ENCODE data around the gene OAT. TPM values are rescaled to one million over a fixed set of nuclear protein-coding genes. Genes with fewer than 3 reads are reported as not detected.

Gene OAT
- total and polyA plus RNA-seq, 2 donors from 2014 or later = 44.1 to 76.6 TPM

DNA sequence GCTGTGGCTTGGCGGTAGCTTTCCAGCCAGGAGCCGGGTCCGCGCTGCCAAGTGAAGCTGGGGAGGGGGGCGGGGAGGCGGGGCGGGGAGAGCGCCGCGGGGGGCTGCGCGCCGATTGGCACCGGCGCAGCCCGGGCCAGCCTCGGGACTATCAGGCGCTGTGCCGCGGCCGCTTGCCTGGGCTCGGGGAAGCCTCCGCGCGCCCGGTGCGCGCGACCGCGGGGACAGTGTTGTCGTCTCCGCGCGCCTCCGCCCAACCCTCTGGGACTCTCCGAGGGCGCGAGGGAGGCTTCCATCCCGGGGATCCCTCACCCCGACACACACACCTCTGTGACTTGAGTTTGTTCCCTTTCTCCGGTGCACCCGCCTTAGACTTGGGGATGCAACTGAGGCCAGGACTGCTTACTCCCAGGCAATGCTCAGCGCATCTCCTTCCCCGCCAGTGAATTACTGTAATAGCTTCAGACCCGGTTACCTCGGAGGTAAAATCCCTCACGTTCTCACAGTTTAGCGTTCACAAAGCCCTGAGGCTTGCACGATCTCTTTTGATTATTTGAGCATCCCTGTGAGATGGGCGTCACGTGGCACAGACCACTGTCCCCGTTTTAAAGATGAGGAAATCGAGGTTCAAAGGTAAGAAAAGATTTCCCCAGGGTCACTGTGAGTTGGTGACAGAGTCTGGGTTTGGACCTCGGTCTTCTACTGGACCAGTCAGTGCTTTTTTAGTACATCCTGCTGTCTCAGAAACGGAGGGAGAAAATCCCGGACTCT lies 31.5 kb upstream of the OAT start, which contains the start of gene NKX1-2:
Gene NKX1-2, minus strand, starts transcription at position 24 of the 771 bp plus-strand sequence. CDS start 92 bp downstream, outside the sequence.
- peaks cover 0 to 5% (median 0%) of the 10 kb centered on the region in 3 donors for H3K4me1 ChIP-seq (ENCODE audit: control insufficient read depth in 2 of 3, insufficient read depth in 2 of 3, low read depth in 1 of 3, low read length in 3 of 3)
- peaks cover 52% of the 10 kb centered on the region for H3K27me3 ChIP-seq (ENCODE audit: control insufficient read depth, insufficient read depth, low read length)
- FAIRE-seq (no peak), DNase-seq (peak in 3 of 5 donors; percentile 47 to 71 (median 68))
- H3K36me3 ChIP-seq (ENCODE audit: control insufficient read depth in 2 of 3, insufficient read depth in 3 of 3, low read length in 3 of 3) = no peaks in the 10 kb centered on the region
- TF ChIP-seq, protein P1, sequence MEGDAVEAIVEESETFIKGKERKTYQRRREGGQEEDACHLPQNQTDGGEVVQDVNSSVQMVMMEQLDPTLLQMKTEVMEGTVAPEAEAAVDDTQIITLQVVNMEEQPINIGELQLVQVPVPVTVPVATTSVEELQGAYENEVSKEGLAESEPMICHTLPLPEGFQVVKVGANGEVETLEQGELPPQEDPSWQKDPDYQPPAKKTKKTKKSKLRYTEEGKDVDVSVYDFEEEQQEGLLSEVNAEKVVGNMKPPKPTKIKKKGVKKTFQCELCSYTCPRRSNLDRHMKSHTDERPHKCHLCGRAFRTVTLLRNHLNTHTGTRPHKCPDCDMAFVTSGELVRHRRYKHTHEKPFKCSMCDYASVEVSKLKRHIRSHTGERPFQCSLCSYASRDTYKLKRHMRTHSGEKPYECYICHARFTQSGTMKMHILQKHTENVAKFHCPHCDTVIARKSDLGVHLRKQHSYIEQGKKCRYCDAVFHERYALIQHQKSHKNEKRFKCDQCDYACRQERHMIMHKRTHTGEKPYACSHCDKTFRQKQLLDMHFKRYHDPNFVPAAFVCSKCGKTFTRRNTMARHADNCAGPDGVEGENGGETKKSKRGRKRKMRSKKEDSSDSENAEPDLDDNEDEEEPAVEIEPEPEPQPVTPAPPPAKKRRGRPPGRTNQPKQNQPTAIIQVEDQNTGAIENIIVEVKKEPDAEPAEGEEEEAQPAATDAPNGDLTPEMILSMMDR (IDR thresholded peaks at IDR 0.05; ENCODE audit: borderline replicate concordance, extremely low read depth, insufficient read depth) = no peak
- H3K4me3 ChIP-seq (ENCODE audit: low read length in 3 of 3) = no peak within 1 kb of the TSS
- H3K27ac ChIP-seq (ENCODE audit: low read depth in 2 of 2, low read length in 2 of 2) = no peak within 1 kb of the TSS
- H3K9me3 ChIP-seq (ENCODE audit: control insufficient read depth in 2 of 3, insufficient read depth in 1 of 3, low read length in 3 of 3) = no peaks in the 10 kb centered on the region
- H3K9ac ChIP-seq (ENCODE audit: low read length in 3 of 3) = no peak within 1 kb of the TSS
- intact Hi-C loops (cut with DNase I) = no loop called here

DNA sequence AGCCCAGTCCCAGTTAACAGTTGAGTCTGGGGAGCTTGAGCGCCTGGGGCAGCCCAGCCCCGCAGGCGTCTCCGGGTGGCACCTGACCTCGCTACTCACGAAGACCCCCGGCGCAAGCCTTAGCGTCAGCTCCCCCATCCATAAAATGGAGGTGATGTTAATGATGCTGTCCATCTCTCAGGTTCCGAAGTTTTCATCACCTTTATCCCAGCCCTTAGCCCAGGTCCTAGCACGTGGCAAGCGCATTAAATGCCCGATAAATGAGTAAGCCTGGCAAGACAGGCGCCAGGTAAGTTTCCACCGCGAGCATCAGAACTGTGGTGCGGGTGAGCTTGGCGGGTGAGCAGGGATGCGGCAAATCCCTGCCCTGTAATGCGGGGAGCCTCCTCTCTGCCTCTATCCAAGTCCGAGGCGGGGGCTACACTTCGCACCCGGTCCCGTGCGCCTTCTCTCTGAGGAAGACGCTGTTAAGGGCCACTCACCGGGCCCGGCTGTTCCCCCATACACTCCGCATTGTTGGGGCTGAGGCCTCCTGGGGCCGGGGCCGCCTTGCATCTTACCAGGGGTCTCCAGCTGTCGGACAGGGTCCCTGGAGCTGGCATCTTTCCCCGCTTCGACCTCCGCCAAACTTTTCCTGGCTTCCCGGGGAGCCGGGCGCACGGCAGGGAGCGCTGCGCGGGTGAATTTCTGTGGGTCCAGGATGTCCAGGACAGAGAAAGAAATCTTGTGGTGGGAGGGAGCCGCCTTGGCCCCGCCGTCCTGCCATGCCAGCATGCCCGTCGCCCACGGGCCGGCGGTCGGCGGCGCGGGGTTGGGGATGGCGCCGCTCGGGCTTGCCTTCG lies 30.7 kb upstream of the OAT start:
- FAIRE-seq = no peak
- Histone ChIP-seq H3K4me3 (ENCODE audit: low read length in 3 of 3) (no peak overlapping the region), H3K27ac (ENCODE audit: low read depth in 2 of 2, low read length in 2 of 2) (no peak overlapping the region), H3K27me3 (ENCODE audit: control insufficient read depth, insufficient read depth, low read length) (peaks cover 51% of the 10 kb centered on the region), H3K36me3 (ENCODE audit: control insufficient read depth in 2 of 3, insufficient read depth in 3 of 3, low read length in 3 of 3) (no peaks in the 10 kb centered on the region), H3K9me3 (ENCODE audit: control insufficient read depth in 2 of 3, insufficient read depth in 1 of 3, low read length in 3 of 3) (no peaks in the 10 kb centered on the region), H3K4me1 (ENCODE audit: control insufficient read depth in 2 of 3, insufficient read depth in 2 of 3, low read depth in 1 of 3, low read length in 3 of 3) (peaks cover 0 to 5% (median 0%) of the 10 kb centered on the region in 3 donors), H3K9ac (ENCODE audit: low read length in 3 of 3) (no peak overlapping the region)
- TF ChIP-seq, protein P1 (IDR thresholded peaks at IDR 0.05; ENCODE audit: borderline replicate concordance, extremely low read depth, insufficient read depth) = no peak
- intact Hi-C loops (cut with DNase I) = no loop called here
- DNase-seq = no peak

DNA sequence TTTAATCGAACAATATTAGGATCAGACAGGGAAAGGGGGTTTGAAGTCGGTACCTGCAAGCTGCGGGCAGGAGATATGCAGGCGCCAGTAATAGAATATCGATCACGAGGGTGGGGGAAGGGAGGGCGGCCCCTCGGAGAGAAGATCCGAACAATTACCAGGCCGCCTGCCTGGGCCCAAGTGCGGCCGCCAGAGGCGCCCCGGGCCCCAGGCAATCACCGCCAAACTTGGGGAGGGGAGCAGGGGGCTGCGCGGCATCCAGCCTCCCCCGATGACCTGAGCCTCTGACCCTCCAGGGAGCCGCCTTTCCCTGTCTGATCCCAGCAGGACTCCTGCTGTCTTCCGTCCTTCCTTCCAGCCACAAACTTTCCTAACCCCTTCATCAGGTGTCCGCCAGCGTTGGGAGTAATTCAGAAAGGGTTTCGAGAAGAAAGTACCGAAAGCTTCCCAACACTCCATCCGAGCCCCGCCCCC lies 30.0 kb upstream of the OAT start:
- TF ChIP-seq, protein P1 (IDR thresholded peaks at IDR 0.05; ENCODE audit: borderline replicate concordance, extremely low read depth, insufficient read depth) = no peak
- FAIRE-seq (no peak), DNase-seq (no peak)
- Histone ChIP-seq H3K36me3 (ENCODE audit: control insufficient read depth in 2 of 3, insufficient read depth in 3 of 3, low read length in 3 of 3) (no peaks in the 10 kb centered on the region), H3K4me3 (ENCODE audit: low read length in 3 of 3) (no peak overlapping the region), H3K9ac (ENCODE audit: low read length in 3 of 3) (no peak overlapping the region), H3K27me3 (ENCODE audit: control insufficient read depth, insufficient read depth, low read length) (peaks cover 48% of the 10 kb centered on the region), H3K27ac (ENCODE audit: low read depth in 2 of 2, low read length in 2 of 2) (no peak overlapping the region), H3K4me1 (ENCODE audit: control insufficient read depth in 2 of 3, insufficient read depth in 2 of 3, low read depth in 1 of 3, low read length in 3 of 3) (peaks cover 0 to 5% (median 0%) of the 10 kb centered on the region in 3 donors), H3K9me3 (ENCODE audit: control insufficient read depth in 2 of 3, insufficient read depth in 1 of 3, low read length in 3 of 3) (no peaks in the 10 kb centered on the region)
- intact Hi-C loops (cut with DNase I) = no loop called here

All from kidney (tissue), 14 donors.